NCI-H460 (cell line): Measurements from ENCODE around the gene CD44. TPM values are rescaled to one million over a fixed set of nuclear protein-coding genes. Genes with fewer than 3 reads are reported as not detected.
A peak's percentile ranks its signal among the peaks of the same experiment; 100 is the strongest.

ENCODE experiments used
- DNase-seq: peaks from one replicate; pipeline ENCODE4 v3.0.0-alpha.2; 2016; ENCODE audit warnings: low read depth; ENCODE audit errors: extremely low read depth
- total RNA-seq: library from RNA; depleted of rRNA; stranded (reverse); fragments of >200 nt; shearing (Covaris generic); gene quantifications from 2 replicates; pipeline ENCODE4 v1.2.3, GENCODE V29; 2014

Gene CD44
- total RNA-seq, 1 experiment from 2014 or later = 33.3 TPM

DNA sequence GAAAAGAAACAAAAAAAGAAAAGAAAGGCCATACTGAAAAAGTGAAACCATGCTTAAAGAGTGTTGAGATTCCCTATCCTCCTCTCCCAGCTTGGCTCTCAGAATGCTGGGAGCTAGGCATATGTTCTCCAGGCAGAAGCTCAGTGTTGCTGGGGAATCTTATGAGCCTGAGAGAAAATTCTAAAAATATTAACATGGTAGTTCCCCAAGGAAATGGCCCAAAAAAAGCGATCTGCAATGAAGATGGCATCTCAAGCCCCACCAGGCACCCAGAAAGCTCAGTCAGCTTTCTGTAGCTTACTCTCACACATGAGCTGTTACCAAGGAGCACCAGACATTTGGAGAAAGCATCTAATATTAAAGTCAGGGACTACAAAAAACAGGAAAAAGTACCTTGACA is 94.5 kb downstream of the CD44 start:
- no peak for DNase-seq

DNA sequence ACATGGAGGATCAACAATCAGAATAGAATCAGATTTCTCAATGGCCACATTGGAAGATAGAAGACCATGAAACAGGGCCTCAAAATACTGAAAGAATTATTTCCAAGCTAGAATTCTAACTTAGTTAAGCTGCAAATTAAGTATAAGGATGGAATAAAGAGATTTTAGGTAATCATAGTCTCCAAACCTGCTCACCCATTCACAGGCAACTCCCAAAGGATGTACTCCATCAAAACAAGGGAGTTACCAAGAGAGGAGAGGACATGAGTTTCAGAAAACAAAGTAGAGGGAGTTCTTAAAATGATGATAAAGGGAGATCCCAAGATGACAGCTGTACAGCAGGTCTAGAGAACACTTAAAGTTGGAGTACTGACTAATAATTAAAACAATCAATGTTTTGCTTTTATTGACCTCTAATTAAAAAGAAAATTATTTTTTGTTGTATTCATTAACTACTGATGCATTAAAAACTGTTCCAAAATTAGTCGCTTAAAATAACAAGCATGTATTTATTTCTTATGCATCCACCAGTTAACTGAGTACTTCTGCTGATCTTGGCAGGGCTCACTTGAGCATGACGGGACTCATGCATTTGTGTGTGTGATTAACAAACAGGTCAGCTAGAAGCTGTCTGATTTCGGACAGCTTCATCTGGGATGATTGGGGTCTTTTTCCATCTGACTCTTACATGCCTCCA is 95.6 kb downstream of the CD44 start:
- no peak for DNase-seq

DNA sequence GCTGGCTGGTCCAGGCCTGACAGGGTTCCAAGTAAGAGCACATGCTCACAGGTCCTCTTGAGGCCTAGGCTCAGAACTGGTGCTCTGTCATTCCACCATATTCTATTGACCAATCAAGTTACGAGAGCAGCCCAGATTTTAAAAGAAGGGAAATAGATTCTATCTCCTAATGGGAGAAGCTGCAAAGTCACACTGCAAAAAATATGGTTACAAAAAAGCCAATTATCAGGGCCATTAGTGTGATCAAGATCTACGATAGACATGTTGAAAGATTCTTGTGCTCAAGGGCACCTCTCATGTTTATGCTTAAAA is 96.1 kb downstream of the CD44 start:
- no peak for DNase-seq

DNA sequence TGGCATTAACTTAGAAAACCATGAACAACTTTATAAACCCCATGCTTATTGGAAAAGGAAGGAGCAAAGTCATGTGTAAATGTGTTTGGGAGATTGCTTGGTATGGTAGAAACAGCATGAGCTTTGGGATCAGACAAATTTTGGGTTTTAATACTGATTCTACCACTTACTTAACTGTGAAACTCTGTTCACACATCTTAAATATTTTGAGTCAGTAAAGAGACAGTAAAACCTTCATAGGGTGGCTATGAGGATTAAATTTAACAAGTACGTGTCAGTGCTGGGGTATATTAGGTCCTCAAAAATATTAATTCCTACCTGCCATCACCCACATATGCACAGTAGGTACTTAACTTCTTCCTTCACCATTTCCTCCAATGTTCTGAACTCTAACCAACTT is 96.5 kb downstream of the CD44 start:
- DNase-seq = no peak

DNA sequence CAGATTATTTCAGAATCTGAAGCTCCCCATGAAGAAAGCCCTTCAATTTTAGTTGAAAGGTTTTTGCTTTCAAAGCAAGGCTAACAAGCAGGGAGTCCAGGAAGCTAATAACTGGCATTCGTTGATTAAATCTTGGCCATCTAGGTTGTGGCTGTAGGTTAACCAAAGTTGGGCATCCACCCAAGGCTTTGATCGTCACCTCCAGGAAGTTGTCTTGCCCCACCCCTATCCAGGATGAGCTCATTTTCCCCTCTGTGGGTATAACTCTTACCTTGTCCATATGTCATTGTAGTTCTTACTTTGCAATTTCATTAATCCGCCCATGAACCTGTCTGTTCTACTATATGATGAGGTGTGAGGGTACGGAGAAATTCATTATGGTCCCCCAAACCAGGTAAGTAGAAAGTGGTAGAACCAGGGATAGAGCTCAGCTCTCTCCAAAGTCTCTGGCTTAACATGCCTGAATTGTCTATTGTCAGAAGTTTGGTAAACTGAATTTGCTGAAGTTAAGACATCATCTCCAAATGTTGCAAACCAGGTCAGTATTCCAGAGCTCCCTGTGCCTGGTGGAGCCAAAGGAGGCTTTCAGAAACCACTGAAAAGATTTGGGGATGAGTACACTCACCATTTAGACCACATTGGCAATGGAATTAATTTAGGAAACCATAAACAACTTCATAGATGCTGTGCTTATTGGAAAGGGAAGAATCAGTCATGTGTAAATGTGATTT is 97.1 kb downstream of the CD44 start:
- DNase-seq = no peak

DNA sequence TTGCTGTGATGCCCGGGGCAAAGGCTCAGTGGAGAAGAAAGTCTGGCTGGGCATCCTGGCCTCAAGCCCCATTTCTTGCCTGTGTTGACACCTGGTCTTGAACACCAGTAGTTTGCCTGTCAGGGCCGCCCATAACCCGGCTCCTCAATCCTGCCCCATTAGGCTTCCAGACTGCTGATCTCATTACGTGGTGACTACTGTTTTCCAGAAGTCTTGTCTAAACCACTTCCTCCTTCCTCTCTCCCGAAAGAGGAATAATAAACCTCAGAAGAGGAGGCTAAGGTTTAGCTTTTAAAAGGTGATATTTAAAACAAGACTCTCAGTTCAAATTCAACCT is 97.7 kb downstream of the CD44 start:
- DNase-seq = no peak

DNA sequence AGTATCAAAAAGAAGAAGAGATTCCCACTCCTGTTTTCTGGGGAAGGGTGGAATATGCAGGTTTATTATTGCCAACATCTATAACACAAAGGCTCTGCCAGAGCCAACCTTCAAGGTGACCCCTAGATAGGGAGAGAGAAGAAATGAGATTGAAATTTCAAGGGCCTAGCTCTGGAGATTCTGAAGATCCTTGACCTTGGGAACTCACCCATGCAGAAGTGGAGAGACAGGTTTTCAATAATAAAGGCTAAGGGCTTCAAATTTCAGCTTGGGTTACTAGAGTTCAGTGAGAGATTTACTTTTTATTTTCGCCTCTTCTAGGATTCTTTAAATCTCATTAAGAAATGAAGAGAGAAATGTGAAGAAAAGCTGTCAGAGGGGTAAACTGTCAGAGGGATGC is 98.4 kb downstream of the CD44 start:
- DNase-seq = no peak

DNA sequence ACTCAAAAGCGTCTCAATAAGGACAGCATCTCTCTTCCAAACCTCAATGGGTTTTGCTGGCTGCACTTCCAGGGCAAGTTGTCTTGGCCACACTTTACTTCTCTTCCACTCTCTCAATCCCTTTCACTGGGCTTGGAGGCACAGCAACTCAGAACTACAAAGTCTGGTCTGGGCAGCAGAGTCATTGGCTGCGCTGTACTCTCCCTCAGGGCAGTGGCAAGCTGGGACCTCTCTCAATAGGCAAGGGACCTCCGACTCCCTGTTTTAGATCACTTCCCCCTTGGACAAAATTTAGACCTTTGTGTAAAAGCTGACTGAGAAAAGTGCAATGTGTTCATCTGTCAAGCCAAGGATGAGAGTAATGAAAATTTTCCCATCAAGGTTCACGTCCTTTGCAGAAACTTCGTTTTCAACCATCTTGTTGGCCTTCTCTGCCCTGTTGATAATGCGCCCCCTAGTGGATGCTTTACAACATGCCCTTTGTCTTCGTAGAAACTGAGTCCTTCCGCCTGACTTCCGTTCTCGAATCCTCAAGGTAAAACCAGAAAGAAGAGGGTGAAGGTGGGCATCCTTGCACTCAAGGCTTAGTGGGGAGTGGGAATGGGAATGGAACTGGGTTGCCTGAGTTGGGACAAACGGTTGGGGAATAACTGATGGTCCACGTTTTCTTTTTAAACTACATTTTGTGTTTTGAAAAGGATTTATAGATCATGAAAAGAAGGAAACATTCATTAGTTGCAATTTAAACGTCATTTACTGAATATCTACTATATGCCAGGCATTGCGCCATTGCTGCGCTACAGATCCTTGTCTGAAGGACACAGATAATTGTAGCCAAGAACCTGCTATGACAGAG is 99.1 kb downstream of the CD44 start:
- DNase-seq = peak; percentile 49

DNA sequence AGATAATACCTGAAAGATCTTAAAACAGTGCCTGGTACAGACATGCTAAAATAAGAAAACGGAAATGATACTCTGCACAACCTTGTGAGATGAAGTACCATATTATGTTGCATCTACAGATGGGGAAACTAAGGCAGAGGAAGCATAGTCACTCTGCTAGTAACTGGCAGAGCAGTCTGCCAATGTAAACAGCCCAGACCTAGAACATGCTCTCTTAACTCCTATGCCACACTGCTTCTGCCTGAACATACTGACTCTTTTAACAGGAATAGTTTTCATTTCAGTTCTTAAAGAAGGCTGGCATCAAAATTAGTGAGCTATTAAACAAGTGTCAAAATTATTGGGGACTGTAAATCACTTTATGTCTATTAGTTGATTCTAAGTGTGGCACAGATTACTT is 99.9 kb downstream of the CD44 start:
- no peak for DNase-seq

DNA sequence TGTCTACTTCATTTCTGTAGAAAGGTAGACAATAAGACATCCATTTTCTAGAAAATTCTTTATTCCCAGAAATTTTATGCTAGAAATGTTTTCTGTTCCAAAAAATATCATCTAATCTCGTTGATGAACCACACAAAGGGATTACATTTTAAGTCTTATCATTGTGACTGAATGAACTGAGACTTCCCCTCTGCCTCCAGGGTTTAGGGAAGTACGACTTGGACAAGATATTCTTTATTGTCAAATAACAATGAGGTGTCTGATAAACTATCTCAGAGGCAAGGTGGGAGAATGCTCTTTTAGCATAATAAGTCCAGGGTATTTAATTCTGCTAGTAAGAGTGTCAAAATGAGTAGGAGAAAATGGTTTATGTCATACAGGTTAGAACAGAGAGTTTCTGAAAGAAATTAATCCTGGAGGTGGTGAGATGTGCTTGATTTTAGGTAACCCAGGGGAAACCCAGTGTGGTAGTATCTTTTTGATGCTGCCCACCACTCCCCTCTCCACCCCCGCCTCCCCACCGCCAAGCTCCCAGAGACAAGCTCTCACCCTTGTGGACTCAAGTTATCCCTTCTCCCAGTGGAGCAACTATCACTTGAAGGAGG is 100.6 kb downstream of the CD44 start:
- DNase-seq = no peak

DNA sequence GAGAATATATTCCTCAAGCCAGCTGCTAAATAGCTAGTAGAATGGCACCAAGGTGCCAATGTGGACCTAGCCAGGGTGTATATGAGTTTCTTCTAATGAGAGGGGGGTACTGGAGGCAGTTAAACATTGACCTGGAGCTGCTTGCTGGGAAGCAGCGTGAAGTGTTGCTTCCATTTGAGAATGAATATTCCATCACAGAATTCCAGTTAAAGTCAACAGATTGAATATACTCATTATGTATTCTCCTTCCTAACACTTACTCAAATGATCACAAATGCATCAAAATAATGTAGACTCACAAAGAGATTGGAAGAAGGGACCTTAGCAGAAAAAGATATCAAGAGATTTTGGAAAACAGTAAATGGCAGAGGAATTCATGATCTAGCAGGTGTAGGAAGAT is 102.1 kb downstream of the CD44 start:
- no peak for DNase-seq

DNA sequence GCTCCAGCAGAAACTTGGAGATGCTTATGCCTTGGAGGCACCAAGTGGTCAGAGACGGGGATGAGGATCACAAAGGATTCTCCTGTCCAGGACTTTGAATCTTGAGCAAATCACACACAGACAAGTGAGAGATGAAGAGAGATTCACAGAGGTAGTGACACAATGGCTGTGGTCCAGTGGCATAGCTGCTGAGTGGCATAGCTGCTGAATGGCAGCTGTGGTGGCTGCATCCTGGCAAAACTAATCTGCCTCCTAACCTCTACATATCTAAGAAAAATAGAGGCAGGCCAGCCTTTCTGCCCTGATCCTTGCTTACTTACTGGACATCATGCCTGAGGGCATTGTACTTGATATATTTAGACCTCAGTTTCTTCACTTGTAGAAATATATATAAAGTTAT is 102.6 kb downstream of the CD44 start:
- DNase-seq = no peak

DNA sequence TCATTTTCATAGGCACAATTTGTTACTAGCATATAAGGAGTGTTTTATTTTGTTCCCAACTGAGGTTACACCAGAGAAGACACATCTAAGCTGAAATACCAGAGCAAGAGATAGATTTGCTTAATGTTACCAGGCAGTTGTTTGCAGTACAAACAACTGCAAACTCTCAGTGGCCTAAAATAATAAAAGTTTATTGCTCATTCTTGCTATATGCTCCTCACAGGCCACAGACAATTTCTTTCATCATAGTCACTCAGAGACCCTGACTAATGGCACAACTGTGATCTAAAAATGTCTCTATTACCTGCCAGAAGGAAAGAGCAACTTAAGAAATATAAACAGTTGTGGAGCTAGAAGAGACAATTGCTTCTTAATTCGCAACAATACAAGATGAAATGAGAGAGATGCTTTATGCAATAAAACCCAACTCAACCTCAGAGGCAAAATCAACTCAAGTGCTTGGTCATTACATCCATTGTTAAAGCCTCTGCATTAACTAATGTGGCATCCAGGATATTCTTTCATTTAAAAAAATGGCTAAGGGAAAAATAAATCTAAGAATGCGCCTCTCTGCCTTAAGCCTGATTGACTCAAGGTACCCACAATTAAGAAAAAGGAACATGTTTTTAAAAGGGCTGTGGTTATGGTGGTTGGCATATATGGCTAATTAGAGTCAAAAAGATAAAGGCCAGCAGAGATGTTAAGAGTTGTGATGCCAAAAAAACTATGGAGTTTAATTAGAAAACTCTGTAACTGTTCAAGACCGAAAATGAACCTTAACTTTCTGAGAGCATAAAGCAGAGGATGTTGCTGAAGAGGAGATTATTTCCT is 103.7 kb downstream of the CD44 start:
- DNase-seq = no peak

DNA sequence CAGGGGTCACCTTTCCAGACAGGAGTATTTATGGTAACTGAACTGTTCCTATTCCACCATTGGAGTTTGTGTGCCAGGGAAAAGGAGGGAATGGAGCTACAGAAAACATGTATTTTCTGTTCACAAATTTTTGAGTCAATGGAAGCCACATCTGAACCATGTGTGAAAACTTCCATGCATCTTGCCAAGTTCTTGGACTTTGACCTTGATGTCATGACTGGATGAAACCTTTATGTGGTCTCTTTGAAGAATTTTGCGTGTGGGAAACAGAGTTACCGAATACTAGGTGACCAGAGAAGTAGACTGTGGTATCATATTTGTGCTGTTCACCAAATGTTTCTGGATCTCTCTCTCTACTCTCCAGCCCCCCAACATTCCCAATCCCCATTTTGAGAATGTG is 104.8 kb downstream of the CD44 start:
- no peak for DNase-seq

DNA sequence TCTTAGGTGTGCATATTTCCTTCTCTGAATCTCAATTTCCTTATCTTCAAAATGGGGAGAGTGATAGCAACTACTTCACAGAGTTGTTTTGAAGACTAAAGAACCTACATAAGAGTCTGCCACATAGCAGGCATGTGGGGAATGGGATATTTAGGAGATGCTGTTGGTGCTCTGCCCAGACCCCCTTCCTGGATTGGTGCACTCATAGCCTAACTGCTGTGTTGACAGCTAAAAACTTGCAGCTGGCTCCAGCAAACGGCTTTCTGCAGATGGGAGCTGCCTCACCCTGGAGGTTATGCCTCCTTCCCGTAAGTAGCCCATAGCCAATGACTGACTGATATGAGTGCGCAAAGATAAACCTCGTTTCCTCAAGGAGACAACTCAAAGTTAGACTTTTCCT is 106.1 kb downstream of the CD44 start:
- no peak for DNase-seq

DNA sequence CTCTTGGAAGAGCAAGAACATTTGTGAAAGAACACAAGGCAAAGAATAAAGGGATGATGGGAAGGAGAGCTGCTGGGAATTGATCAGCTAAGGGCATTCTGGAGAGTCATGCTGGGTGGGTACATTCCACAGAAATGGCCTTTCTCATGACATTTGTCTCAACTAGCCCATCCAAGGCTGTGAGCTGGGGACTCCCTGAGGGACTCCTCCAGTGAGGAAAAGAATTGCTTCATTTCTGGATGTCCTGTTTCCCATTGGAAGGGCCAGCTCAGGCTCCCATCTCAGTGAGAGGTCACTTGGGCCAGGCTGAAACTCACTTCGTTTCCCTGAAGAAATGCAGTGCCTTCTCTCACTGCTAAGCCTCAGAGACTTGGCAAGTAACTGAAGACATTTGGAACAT is 106.8 kb downstream of the CD44 start:
- DNase-seq = no peak

DNA sequence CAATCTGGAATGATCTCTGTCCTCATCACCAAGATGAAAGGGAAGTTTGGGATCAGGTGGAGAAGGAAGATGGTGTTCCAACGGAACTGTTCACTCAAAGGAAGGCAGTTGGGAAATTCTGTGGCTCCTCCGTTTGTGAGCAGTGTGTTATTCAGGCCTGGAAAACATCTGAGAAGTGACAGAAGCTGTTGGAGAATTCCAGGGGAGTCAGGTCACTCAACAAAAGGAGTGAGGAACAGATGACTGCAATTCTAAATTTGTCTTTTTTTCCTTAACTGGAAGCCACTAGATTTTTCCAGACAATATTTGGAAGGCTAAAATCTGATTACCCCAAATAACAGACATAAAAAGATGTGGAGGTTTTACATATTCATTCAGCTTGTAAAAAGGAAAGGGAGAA is 107.8 kb downstream of the CD44 start:
- DNase-seq = no peak

DNA sequence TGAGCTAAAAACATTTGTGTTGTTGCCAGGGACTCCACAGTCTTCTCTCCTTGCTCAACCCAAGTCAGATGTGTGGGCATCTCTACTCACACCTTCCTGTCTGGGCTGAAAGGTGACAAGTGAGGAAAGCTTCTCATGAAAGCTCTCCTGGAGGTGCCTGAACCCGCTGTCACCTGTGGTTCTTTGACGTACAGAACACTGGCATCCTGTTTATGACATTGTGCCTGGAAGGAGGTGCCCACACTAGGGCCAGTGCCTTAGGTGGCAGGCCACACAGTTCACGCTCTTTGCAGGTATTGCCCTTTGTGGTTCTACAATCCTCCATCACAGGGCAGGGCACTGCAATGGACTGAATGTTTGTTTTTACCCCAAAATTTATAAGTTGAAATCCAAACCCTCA is 108.5 kb downstream of the CD44 start:
- no peak for DNase-seq

DNA sequence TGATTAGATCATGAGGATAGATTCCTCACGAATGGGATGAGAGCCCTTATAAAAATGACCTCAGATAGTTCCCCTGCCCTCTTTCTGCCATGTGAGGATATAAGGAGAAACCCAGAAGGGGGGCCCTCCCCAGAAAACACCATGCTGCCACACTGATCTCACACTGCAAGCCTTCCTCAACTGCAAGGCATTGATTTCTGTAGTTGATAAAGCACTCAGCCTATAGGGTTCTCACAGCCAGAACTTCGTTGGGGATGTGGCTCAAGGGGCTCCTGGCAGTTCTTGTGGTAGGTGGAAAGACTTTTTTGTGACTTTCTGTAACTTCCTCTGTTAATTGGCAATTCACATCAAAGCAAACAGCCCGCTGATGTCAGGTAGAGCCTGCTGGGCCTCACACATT is 108.9 kb downstream of the CD44 start:
- no peak for DNase-seq

DNA sequence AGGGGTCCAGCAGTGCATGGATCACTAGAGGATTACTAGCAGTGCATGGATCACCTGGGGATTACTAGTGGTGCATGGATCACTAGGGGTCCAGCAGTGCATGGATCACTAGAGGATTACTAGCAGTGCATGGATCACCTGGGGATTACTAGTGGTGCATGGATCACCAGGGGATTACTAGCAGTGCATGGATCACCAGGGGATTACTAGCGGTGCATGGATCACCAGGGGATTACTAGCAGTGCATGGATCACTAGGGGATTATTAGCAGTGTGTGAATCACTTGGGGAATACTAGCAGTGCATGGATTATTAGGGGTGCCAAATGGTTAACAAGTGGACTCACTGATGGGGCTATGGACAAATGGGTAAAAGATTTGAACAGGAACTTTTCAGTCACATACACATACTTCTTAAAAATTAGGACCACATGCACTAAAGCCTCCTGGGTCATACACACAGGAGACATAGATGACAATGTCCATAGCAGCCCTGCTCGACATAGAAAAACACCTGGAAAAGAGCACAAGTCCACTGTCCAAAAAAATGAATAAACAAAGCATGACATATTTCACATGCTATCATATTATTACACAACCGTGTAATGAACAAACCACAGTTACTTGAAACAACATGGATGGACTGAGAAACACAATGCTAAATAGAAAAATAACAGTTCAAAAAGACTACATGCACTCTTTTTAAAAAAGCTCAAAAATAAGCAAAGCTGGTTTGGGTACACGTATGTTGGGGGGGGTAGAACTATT is 109.8 kb downstream of the CD44 start:
- DNase-seq = no peak
